Kidney epithelial cell (primary cell): ENCODE results near the gene PRADC1. TPM values are rescaled to one million over a fixed set of nuclear protein-coding genes. Genes with fewer than 3 reads are reported as not detected.

Experiments used
- DNase-seq: peaks from one replicate; pipeline ENCODE4 v3.0.0-alpha.2; 2010; ENCODE audit warnings: low read depth
- H3K27me3 ChIP-seq: 2 replicates; pipeline ENCODE4 v1.6.0; 2011; ENCODE audit warnings: low read length; ENCODE audit not compliant: control insufficient read depth, insufficient read depth
- H3K36me3 ChIP-seq: 2 replicates; pipeline ENCODE4 v1.5.1; 2011; ENCODE audit warnings: low read length; ENCODE audit not compliant: control insufficient read depth, insufficient read depth
- H3K4me3 ChIP-seq: 2 replicates; pipeline ENCODE4 v1.5.1; 2011; ENCODE audit warnings: low read depth, mild to moderate bottlenecking, control low read depth, low read length
- total RNA-seq: library from RNA; depleted of rRNA; stranded (reverse); fragments of >200 nt; gene quantifications from 2 replicates; pipeline ENCODE4 v1.2.3, GENCODE V29; 2015
- TF ChIP-seq, protein P1 (sequence below): IDR thresholded peaks from 2 replicates; pipeline ENCODE4 v1.5.1; 2011; ENCODE audit warnings: mild to moderate bottlenecking, moderate library complexity, low read length, control low read depth, inconsistent platforms; ENCODE audit not compliant: insufficient read depth, poor library complexity, severe bottlenecking

The PRADC1 gene
- total RNA-seq, 1 donor from 2014 or later, result 6.6 TPM

GRCh38 chr2:73214120-73215035 is 18.7 kb downstream of the PRADC1 start, which contains the start of gene SMYD5:
Gene SMYD5 (plus strand): TSS chr2:73214245. CDS start chr2:73214267, 22 bp downstream.
- H3K27me3 ChIP-seq, result peaks cover under 1% of the 10 kb centered on the region
- H3K36me3 ChIP-seq, result no peaks in the 10 kb centered on the region
- DNase-seq, result no peak
- H3K4me3 ChIP-seq, result peak within 1 kb of the TSS; percentile 81
- TF ChIP-seq, protein P1, sequence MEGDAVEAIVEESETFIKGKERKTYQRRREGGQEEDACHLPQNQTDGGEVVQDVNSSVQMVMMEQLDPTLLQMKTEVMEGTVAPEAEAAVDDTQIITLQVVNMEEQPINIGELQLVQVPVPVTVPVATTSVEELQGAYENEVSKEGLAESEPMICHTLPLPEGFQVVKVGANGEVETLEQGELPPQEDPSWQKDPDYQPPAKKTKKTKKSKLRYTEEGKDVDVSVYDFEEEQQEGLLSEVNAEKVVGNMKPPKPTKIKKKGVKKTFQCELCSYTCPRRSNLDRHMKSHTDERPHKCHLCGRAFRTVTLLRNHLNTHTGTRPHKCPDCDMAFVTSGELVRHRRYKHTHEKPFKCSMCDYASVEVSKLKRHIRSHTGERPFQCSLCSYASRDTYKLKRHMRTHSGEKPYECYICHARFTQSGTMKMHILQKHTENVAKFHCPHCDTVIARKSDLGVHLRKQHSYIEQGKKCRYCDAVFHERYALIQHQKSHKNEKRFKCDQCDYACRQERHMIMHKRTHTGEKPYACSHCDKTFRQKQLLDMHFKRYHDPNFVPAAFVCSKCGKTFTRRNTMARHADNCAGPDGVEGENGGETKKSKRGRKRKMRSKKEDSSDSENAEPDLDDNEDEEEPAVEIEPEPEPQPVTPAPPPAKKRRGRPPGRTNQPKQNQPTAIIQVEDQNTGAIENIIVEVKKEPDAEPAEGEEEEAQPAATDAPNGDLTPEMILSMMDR, result no peak

GRCh38 chr2:73212448-73213176 is 20.4 kb downstream of the PRADC1 start:
- DNase-seq, result no peak
- Histone ChIP-seq H3K4me3 (no peak overlapping the region), H3K27me3 (peaks cover 2% of the 10 kb centered on the region), H3K36me3 (no peaks in the 10 kb centered on the region)
- TF ChIP-seq, protein P1, result peak; percentile 99

GRCh38 chr2:73212098-73212447 is 21.0 kb downstream of the PRADC1 start:
- H3K36me3 ChIP-seq, result no peaks in the 10 kb centered on the region
- TF ChIP-seq, protein P1, result no peak
- no peak overlapping the region for H3K4me3 ChIP-seq
- DNase-seq, result no peak
- peaks cover 4% of the 10 kb centered on the region for H3K27me3 ChIP-seq

GRCh38 chr2:73210696-73211095 is 22.3 kb downstream of the PRADC1 start:
- Histone ChIP-seq H3K27me3 (peaks cover 6% of the 10 kb centered on the region), H3K4me3 (no peak overlapping the region), H3K36me3 (no peaks in the 10 kb centered on the region)
- TF ChIP-seq, protein P1, result no peak
- DNase-seq, result no peak

GRCh38 chr2:73210019-73210418 is 23.0 kb downstream of the PRADC1 start:
- no peak overlapping the region for H3K4me3 ChIP-seq
- no peak for DNase-seq
- no peaks in the 10 kb centered on the region for H3K36me3 ChIP-seq
- peaks cover 8% of the 10 kb centered on the region for H3K27me3 ChIP-seq
- TF ChIP-seq, protein P1, result no peak
